ENCODE results near the gene PDX1.
A peak's percentile ranks its signal among the peaks of the same experiment; 100 is the strongest.

The PDX1 gene

GRCh38 chr13:27918918-27919658 lies 712 bp upstream of the PDX1 start:
- no peak overlapping the region for H3K9ac ChIP-seq (ENCODE audit: insufficient read length, low read depth)
- H3K4me1 ChIP-seq (ENCODE audit: insufficient read depth, insufficient read length), result peaks cover 2% of the 10 kb centered on the region
- H3K36me3 ChIP-seq (ENCODE audit: insufficient read depth, insufficient read length, low read length), result no peaks in the 10 kb centered on the region
- H3K9me3 ChIP-seq (ENCODE audit: insufficient read depth, low read length), result no peaks in the 10 kb centered on the region
- no peak for DNase-seq (ENCODE audit: low read depth, low spot score)
- no peak overlapping the region for H3K4me3 ChIP-seq (ENCODE audit: insufficient read length, low read depth)
- H3K27me3 ChIP-seq (ENCODE audit: insufficient read depth, insufficient read length), result peaks cover 98% of the 10 kb centered on the region
- TF ChIP-seq YY1 (IDR thresholded peaks at IDR 0.05; ENCODE audit: insufficient read depth, insufficient read length) (no peak), ZNF274 (IDR thresholded peaks at IDR 0.05; ENCODE audit: low read depth, low read length) (no peak), SUZ12 (IDR thresholded peaks at IDR 0.05; ENCODE audit: extremely low read depth, insufficient read depth, insufficient read length) (no peak)

GRCh38 chr13:27919659-27919933 lies 204 bp upstream of the PDX1 start:
- TF ChIP-seq ZNF274 (IDR thresholded peaks at IDR 0.05; ENCODE audit: low read depth, low read length), result no peak
- no peak for TF ChIP-seq YY1 (IDR thresholded peaks at IDR 0.05; ENCODE audit: insufficient read depth, insufficient read length)
- no peak for TF ChIP-seq SUZ12 (IDR thresholded peaks at IDR 0.05; ENCODE audit: extremely low read depth, insufficient read depth, insufficient read length)
- Histone ChIP-seq H3K4me1 (ENCODE audit: insufficient read depth, insufficient read length) (peaks cover 2% of the 10 kb centered on the region), H3K9me3 (ENCODE audit: insufficient read depth, low read length) (no peaks in the 10 kb centered on the region), H3K36me3 (ENCODE audit: insufficient read depth, insufficient read length, low read length) (no peaks in the 10 kb centered on the region), H3K27me3 (ENCODE audit: insufficient read depth, insufficient read length) (peaks cover 99% of the 10 kb centered on the region), H3K9ac (ENCODE audit: insufficient read length, low read depth) (no peak overlapping the region), H3K4me3 (ENCODE audit: insufficient read length, low read depth) (no peak overlapping the region)
- no peak for DNase-seq (ENCODE audit: low read depth, low spot score)

DNA sequence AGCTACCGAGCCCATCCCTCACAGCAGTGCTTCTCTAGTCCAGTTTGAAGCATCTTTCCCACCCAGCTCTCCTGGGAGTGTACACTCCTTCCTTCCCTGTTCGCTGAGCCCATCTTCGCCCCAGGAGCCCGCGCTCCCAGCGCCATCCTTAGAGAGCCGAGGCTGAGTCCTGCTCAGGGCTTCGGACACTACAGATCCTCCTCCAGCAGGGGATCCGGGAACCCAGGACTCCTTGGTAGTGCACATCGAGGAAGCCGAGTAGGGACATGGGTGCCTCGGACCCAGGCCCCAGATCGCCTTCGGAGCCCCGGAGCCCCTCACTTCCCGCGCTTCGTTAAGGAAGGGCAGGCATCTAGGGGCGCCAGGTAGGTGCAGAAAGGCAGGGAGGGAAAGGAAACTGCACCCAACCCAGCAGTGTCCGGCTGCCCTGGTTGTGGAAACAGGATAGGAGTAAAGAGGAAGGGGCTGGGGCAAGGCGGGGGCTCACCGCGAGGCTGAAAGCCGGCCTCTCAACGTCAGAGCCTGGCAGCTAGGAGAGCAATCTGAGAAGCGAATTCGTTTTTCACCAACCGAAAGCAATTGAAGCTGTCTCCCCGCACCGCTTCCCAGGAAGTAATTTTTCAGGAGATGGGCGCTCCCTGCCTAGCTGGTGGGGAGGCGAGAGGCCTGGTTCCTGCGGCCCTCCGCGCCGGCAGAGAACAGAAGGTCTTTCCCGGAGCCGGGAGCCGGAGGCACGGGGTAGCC lies 1.0 kb downstream of the PDX1 start:
- peaks cover 100% of the 10 kb centered on the region for H3K27me3 ChIP-seq (ENCODE audit: insufficient read depth, insufficient read length)
- no peak for DNase-seq (ENCODE audit: low read depth, low spot score)
- H3K9me3 ChIP-seq (ENCODE audit: insufficient read depth, low read length), result no peaks in the 10 kb centered on the region
- peaks cover 2% of the 10 kb centered on the region for H3K4me1 ChIP-seq (ENCODE audit: insufficient read depth, insufficient read length)
- TF ChIP-seq ZNF274 (IDR thresholded peaks at IDR 0.05; ENCODE audit: low read depth, low read length), result no peak
- no peak for TF ChIP-seq SUZ12 (IDR thresholded peaks at IDR 0.05; ENCODE audit: extremely low read depth, insufficient read depth, insufficient read length)
- TF ChIP-seq YY1 (IDR thresholded peaks at IDR 0.05; ENCODE audit: insufficient read depth, insufficient read length), result no peak
- peak overlapping the region; percentile 21 for H3K4me3 ChIP-seq (ENCODE audit: insufficient read length, low read depth)
- no peaks in the 10 kb centered on the region for H3K36me3 ChIP-seq (ENCODE audit: insufficient read depth, insufficient read length, low read length)
- peak overlapping the region; percentile 50 for H3K9ac ChIP-seq (ENCODE audit: insufficient read length, low read depth)

DNA sequence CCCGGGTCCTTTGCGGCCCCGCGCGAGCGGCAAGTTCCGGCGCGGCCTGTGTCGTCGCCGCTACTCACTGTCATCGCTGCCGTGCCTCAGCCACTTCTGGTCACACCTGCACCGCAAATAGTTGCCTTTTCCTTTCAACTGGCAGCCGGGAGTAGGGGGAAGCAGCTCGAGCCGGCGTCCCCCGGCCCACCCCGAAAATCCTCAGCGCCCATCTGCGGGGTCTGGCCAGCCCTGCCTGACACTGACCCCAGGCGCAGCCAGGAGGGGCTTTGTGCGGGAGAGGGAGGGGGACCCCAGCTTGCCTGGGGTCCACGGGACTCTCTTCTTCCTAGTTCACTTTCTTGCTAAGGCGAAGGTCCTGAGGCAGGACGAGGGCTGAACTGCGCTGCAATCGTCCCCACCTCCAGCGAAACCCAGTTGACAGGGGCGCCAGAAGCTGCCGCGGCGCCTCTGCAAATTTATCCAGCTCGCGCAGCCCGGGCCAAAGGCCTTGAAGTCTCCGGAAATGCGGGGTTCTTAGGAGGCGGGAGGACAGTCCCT lies 1.7 kb downstream of the PDX1 start:
- no peak for DNase-seq (ENCODE audit: low read depth, low spot score)
- Histone ChIP-seq H3K9me3 (ENCODE audit: insufficient read depth, low read length) (no peaks in the 10 kb centered on the region), H3K4me3 (ENCODE audit: insufficient read length, low read depth) (peak overlapping the region; percentile 15), H3K9ac (ENCODE audit: insufficient read length, low read depth) (peak overlapping the region; percentile 50), H3K27me3 (ENCODE audit: insufficient read depth, insufficient read length) (peaks cover 100% of the 10 kb centered on the region), H3K4me1 (ENCODE audit: insufficient read depth, insufficient read length) (peaks cover 2% of the 10 kb centered on the region), H3K36me3 (ENCODE audit: insufficient read depth, insufficient read length, low read length) (no peaks in the 10 kb centered on the region)
- TF ChIP-seq SUZ12 (IDR thresholded peaks at IDR 0.05; ENCODE audit: extremely low read depth, insufficient read depth, insufficient read length) (peak; percentile 94), YY1 (IDR thresholded peaks at IDR 0.05; ENCODE audit: insufficient read depth, insufficient read length) (no peak), ZNF274 (IDR thresholded peaks at IDR 0.05; ENCODE audit: low read depth, low read length) (no peak)

GRCh38 chr13:27921961-27922882 lies 2.4 kb downstream of the PDX1 start:
- peaks cover 2% of the 10 kb centered on the region for H3K4me1 ChIP-seq (ENCODE audit: insufficient read depth, insufficient read length)
- DNase-seq (ENCODE audit: low read depth, low spot score), result no peak
- H3K27me3 ChIP-seq (ENCODE audit: insufficient read depth, insufficient read length), result peaks cover 100% of the 10 kb centered on the region
- H3K9me3 ChIP-seq (ENCODE audit: insufficient read depth, low read length), result no peaks in the 10 kb centered on the region; the same call in 1 of the 2 replicates
- H3K9ac ChIP-seq (ENCODE audit: insufficient read length, low read depth), result no peak overlapping the region
- TF ChIP-seq SUZ12 (IDR thresholded peaks at IDR 0.05; ENCODE audit: extremely low read depth, insufficient read depth, insufficient read length), result no peak
- no peaks in the 10 kb centered on the region for H3K36me3 ChIP-seq (ENCODE audit: insufficient read depth, insufficient read length, low read length)
- H3K4me3 ChIP-seq (ENCODE audit: insufficient read length, low read depth), result no peak overlapping the region

- DNase-seq (ENCODE audit: low read depth, low spot score), result no peak
- Histone ChIP-seq H3K4me1 (ENCODE audit: insufficient read depth, insufficient read length) (peaks cover 2% of the 10 kb centered on the region), H3K36me3 (ENCODE audit: insufficient read depth, insufficient read length, low read length) (no peaks in the 10 kb centered on the region), H3K9me3 (ENCODE audit: insufficient read depth, low read length) (no peaks in the 10 kb centered on the region; the same call in 1 of the 2 replicates), H3K9ac (ENCODE audit: insufficient read length, low read depth) (no peak overlapping the region), H3K27me3 (ENCODE audit: insufficient read depth, insufficient read length) (peaks cover 100% of the 10 kb centered on the region), H3K4me3 (ENCODE audit: insufficient read length, low read depth) (no peak overlapping the region)
- TF ChIP-seq ZNF274 (IDR thresholded peaks at IDR 0.05; ENCODE audit: low read depth, low read length) (no peak), SUZ12 (IDR thresholded peaks at IDR 0.05; ENCODE audit: extremely low read depth, insufficient read depth, insufficient read length) (no peak), YY1 (IDR thresholded peaks at IDR 0.05; ENCODE audit: insufficient read depth, insufficient read length) (no peak)
These were observed 3.2 kb downstream of the PDX1 start for GRCh38 chr13:27922883-27923612.
